ENCODE data around the gene CC2D2B. TPM values are rescaled to one million over a fixed set of nuclear protein-coding genes. Genes with fewer than 3 reads are reported as not detected.
"Not testable (repeated sequence)": the region's sequence is repeated elsewhere in the genome, so short reads cannot be mapped to it uniquely, and the experiment has no call there.

CC2D2B gene
- total and polyA plus RNA-seq, 2 of the 8 experiments (the other 6 are each of a cell fraction or from before 2014, with no cell fraction given): 0.09 to 0.71 TPM

- DNase-seq (ENCODE audit: low read depth in 1 of 2, low spot score in 2 of 2): not testable (repeated sequence)
- whole genome bisulfite sequencing, 2 experiments (ENCODE audit: extremely low coverage in 1 of 2, insufficient coverage in 1 of 2, insufficient read length in 1 of 2, insufficient replicate concordance in 2 of 2, low coverage in 1 of 2, low lambda C conversion rate in 2 of 2, missing lambda C conversion rate in 1 of 2): 88% methylated on average over 11 of the region's 12 CpGs; no CpG with 5 or more reads in 1 of the 2 experiments
These were observed 1.7 kb upstream of the CC2D2B start for GRCh38 chr10:95905897-95906580.

More at GRCh38 chr10:95905897-95906580, 1.7 kb upstream of the CC2D2B start:
- H3K79me1 ChIP-seq (ENCODE audit: low read depth, low read length); H2BK20ac ChIP-seq (ENCODE audit: low read length); H2AFZ ChIP-seq (ENCODE audit: low read length); H4K20me1 ChIP-seq (replicated peaks in 1 of 2; ENCODE audit: control insufficient read depth in 1 of 2, insufficient read depth in 2 of 2, low read length in 2 of 2); H2AK5ac ChIP-seq (ENCODE audit: low read depth, low read length); H3K27me3 ChIP-seq (replicated peaks in 1 of 4; ENCODE audit: control insufficient read depth in 3 of 4, extremely low read depth in 1 of 4, insufficient read depth in 3 of 4, low read length in 3 of 4); H2BK120ac ChIP-seq (replicated peaks; ENCODE audit: low read depth, low read length); H2BK5ac ChIP-seq (ENCODE audit: low read depth, low read length); H3K4ac ChIP-seq (replicated peaks; ENCODE audit: insufficient read length, low read depth, low read length); H3K4me3 ChIP-seq (ENCODE audit: extremely low read depth in 1 of 4, insufficient read depth in 2 of 4, low read depth in 3 of 4, low read length in 4 of 4); H3K4me1 ChIP-seq (replicated peaks in 1 of 4; ENCODE audit: control insufficient read depth in 3 of 4, insufficient read depth in 4 of 4, low read length in 3 of 4); FAIRE-seq; H3K27ac ChIP-seq (ENCODE audit: low read depth, low read length); H3K14ac ChIP-seq (ENCODE audit: insufficient read length); H3K79me2 ChIP-seq (ENCODE audit: control insufficient read depth in 1 of 2, insufficient read depth in 2 of 2, low read length in 2 of 2); H3K9me3 ChIP-seq (ENCODE audit: insufficient read depth in 2 of 2, low read depth in 1 of 2, low read length in 1 of 2); H3K18ac ChIP-seq (ENCODE audit: extremely low read depth, low read length); H3K23ac ChIP-seq (ENCODE audit: insufficient read length); H3K9ac ChIP-seq (replicated peaks in 1 of 4; ENCODE audit: extremely low read depth in 1 of 4, low read depth in 3 of 4, low read length in 3 of 4); H2BK12ac ChIP-seq (ENCODE audit: low read depth, low read length); H4K5ac ChIP-seq (ENCODE audit: insufficient read length, low read depth, low read length); H4K8ac ChIP-seq (ENCODE audit: extremely low read depth, insufficient read depth, low read length); H3K23me2 ChIP-seq (ENCODE audit: low read depth, low read length); H3K56ac ChIP-seq (replicated peaks; ENCODE audit: insufficient read length, low read depth, low read length); H4K91ac ChIP-seq (replicated peaks; ENCODE audit: insufficient read length, low read length); H2BK15ac ChIP-seq (ENCODE audit: low read length): not testable (repeated sequence)
- ChIA-PET POLR2A (ENCODE audit: partially characterized antibody) (interaction anchor here (0.8 to 1.4 kb wide), 3 partner anchors 10 to 261 kb away, joined by 3 to 6 read pairs (median 3); partner anchors contain the start of gene ZNF518A), CTCF (ENCODE audit: partially characterized antibody) (interaction anchor here (0.6 to 1.4 kb wide), 4 partner anchors 91 to 214 kb away, joined by 3 to 4 read pairs (median 4); no protein-coding TSS in a partner anchor)
- peak overlapping the region in 1 of 2 experiments; percentile 70; a peak in 1 of 4 replicates for H3K4me2 ChIP-seq (ENCODE audit: insufficient read depth in 1 of 2, low read depth in 2 of 2, low read length in 2 of 2)
- peaks cover 2 to 13% (median 3%) of the 10 kb centered on the region in 4 experiments; a peak in 4 of 8 replicates for H3K36me3 ChIP-seq (ENCODE audit: control insufficient read depth in 2 of 4, insufficient read depth in 4 of 4, low read length in 3 of 4)

All from H1 (cell line).